HepG2 (cell line): ENCODE measurements around the gene MICALL2. TPM values are rescaled to one million over a fixed set of nuclear protein-coding genes. Genes with fewer than 3 reads are reported as not detected.

ENCODE experiments used
- AKAP8 ChIP-seq: sonication (generic); formaldehyde crosslinking; IDR thresholded peaks from 2 replicates; pipeline ENCODE4 v1.5.1; 2020; ENCODE audit warnings: mild to moderate bottlenecking, missing genetic modification reagents
- ARHGAP35 ChIP-seq: sonication (generic); formaldehyde crosslinking; IDR thresholded peaks from 2 replicates; pipeline ENCODE4 v1.9.0; 2022; ENCODE audit warnings: mild to moderate bottlenecking, inconsistent platforms, moderate library complexity, missing genetic modification reagents, borderline replicate concordance
- CBX1 ChIP-seq: IDR thresholded peaks from one replicate; pipeline ENCODE4 v1.6.1; 2016; ENCODE audit warnings: antibody characterized with exemption, low read depth
- CEBPG ChIP-seq: IDR thresholded peaks from 2 replicates; pipeline ENCODE4 v1.6.1; 2016
- EHMT2 ChIP-seq: fragments of 200-600 bp; sonication (generic); IDR thresholded peaks from 2 replicates; pipeline ENCODE4 v1.7.0; 2017; ENCODE audit warnings: antibody characterized with exemption, low read depth, low read length, borderline replicate concordance
- IKZF4 ChIP-seq: sonication (generic); formaldehyde crosslinking; IDR thresholded peaks from 2 replicates; pipeline ENCODE4 v1.5.1; 2020; ENCODE audit warnings: borderline replicate concordance, mild to moderate bottlenecking, low read depth, missing genetic modification reagents; ENCODE audit errors: not compliant biosample characterization
- ISX ChIP-seq: sonication (generic); formaldehyde crosslinking; conservative IDR thresholded peaks from 2 replicates; pipeline ENCODE4 v1.5.0; 2020; ENCODE audit warnings: missing genetic modification reagents
- POLR2AphosphoS5 ChIP-seq: IDR thresholded peaks from 2 replicates; pipeline ENCODE4 v1.6.1; 2012; ENCODE audit warnings: low read depth, low read length
- RAD21 ChIP-seq: fragments of 450-650 bp; formaldehyde crosslinking; IDR thresholded peaks from 2 replicates; pipeline ENCODE4 v1.5.0; 2020; ENCODE audit warnings: mild to moderate bottlenecking
- RFX5 ChIP-seq: IDR thresholded peaks from 2 replicates; pipeline ENCODE4 v1.6.1; 2011; ENCODE audit warnings: low read depth, low read length, improper control_type of control experiment
- RXRA ChIP-seq: sonication (generic); formaldehyde crosslinking; IDR thresholded peaks from 2 replicates; pipeline ENCODE4 v1.5.1; 2020; ENCODE audit warnings: missing genetic modification reagents
- ZNF383 ChIP-seq: sonication (generic); formaldehyde crosslinking; IDR thresholded peaks from 2 replicates; pipeline ENCODE4 v1.4.0; 2020; ENCODE audit warnings: missing genetic modification reagents, mild to moderate bottlenecking, borderline replicate concordance
- ZNF572 ChIP-seq: sonication (generic); formaldehyde crosslinking; IDR thresholded peaks from 2 replicates; pipeline ENCODE4 v1.5.1; 2020; ENCODE audit warnings: mild to moderate bottlenecking, missing genetic modification reagents
- ZNF598 ChIP-seq: sonication (generic); formaldehyde crosslinking; IDR thresholded peaks from 2 replicates; pipeline ENCODE4 v1.5.1; 2020; ENCODE audit warnings: mild to moderate bottlenecking, missing genetic modification reagents, borderline replicate concordance
- ZNF672 ChIP-seq: sonication (generic); formaldehyde crosslinking; IDR thresholded peaks from 2 replicates; pipeline ENCODE4 v1.8.1; 2022; ENCODE audit warnings: missing genetic modification reagents
- ZNF768 ChIP-seq: sonication (generic); formaldehyde crosslinking; IDR thresholded peaks from 2 replicates; pipeline ENCODE4 v1.4.0; 2020; ENCODE audit warnings: missing genetic modification reagents
- ZSCAN21 ChIP-seq: sonication (generic); formaldehyde crosslinking; IDR thresholded peaks from 2 replicates; pipeline ENCODE4 v1.8.0; 2022; ENCODE audit warnings: mild to moderate bottlenecking, missing genetic modification reagents, moderate library complexity, borderline replicate concordance
- polyA plus RNA-seq, 8 experiments: library from polyadenylated mRNA; depleted of rRNA in 3 of 8; stranded (reverse) in 7 of 8; unstranded in 1 of 8; fragments of >200 nt; fragmentation: Illumina TruSeq in 4 of 8; extraction: Trizol in 4 of 8; gene quantifications; 2 replicates each; pipeline versions ENCODE4 v1.2.1 to v1.2.3, GENCODE V29; 2011 to 2016; ENCODE audit warnings: low read depth in 4 of 8, missing spikeins in 1 of 8, mixed read lengths in 1 of 8; ENCODE audit not compliant: insufficient read depth in 1 of 8
- total RNA-seq, 5 experiments: library from RNA; depleted of rRNA; stranded (reverse); fragments of >200 nt; fragmentation: Illumina TruSeq; extraction: Trizol; gene quantifications; 2 replicates each; pipeline ENCODE4 v1.2.3, GENCODE V29; 2016; ENCODE audit warnings: low read depth in 1 of 5
- TF ChIP-seq, protein P1 (sequence below): sonication (generic); formaldehyde crosslinking; IDR thresholded peaks from 2 replicates; pipeline ENCODE4 v1.4.0; 2020; ENCODE audit warnings: missing genetic modification reagents, borderline replicate concordance
- TF ChIP-seq, protein P2 (sequence below): sonication (generic); formaldehyde crosslinking; IDR thresholded peaks from 2 replicates; pipeline ENCODE4 v1.4.0; 2020; ENCODE audit warnings: mild to moderate bottlenecking, low read depth, missing genetic modification reagents
- TF ChIP-seq, protein P3 (sequence below): sonication (generic); formaldehyde crosslinking; IDR thresholded peaks from 2 replicates; pipeline ENCODE4 v1.4.0; 2020; ENCODE audit warnings: mild to moderate bottlenecking, missing genetic modification reagents
- TF ChIP-seq, protein P4 (sequence below): sonication (generic); formaldehyde crosslinking; IDR thresholded peaks from 2 replicates; pipeline ENCODE4 v1.8.0; 2022; ENCODE audit warnings: mild to moderate bottlenecking, missing genetic modification reagents; ENCODE audit not compliant: insufficient replicate concordance

Gene MICALL2
- total and polyA plus RNA-seq, 2 of the 13 experiments (the other 11 are each of a cell fraction or from before 2014, with no cell fraction given) = 5.8 to 12.4 TPM

DNA sequence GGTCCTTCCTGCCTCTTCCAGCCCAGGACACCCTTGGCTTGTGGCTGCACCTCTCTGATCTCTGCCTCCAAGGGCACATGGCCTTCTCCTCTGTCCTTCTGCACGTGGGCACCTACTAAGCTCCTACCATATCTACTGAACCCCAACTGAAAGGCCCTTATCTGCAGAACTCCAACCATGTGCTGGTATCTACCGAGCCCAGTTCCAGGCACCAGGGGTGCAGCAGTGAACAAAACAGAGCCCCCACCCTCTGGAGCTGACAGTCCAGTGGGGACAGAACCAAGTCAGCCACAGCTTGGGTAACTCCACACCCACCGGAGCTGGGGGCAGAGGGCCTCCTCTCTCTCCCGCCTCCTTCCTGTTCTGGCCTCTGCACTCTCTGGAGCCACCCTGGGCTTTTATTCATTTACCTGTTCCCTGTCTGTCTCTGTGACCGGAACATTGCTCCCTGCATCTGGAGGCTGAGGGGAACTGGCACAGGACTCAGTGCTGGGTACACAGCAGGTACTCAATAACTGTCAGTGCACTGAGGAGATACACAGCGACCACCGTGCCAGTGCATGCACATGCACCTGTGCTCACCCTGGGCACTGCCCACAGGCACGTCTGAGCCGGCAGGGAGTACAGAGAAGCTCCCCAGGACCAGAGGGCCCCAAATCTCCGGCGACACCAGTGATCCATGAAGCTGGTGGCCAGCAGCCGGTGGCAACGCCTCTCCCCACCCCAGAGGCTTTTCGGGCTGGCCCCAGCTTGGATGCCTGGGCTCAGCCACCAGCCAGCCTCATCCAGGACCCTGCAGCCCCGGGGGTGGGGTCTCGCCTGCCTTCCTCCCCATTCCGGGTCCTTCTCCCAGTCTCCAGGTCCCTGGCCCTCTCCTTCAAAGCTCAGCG, 2.0 kb downstream of the MICALL2 start (continued):
- TF ChIP-seq, protein P1, sequence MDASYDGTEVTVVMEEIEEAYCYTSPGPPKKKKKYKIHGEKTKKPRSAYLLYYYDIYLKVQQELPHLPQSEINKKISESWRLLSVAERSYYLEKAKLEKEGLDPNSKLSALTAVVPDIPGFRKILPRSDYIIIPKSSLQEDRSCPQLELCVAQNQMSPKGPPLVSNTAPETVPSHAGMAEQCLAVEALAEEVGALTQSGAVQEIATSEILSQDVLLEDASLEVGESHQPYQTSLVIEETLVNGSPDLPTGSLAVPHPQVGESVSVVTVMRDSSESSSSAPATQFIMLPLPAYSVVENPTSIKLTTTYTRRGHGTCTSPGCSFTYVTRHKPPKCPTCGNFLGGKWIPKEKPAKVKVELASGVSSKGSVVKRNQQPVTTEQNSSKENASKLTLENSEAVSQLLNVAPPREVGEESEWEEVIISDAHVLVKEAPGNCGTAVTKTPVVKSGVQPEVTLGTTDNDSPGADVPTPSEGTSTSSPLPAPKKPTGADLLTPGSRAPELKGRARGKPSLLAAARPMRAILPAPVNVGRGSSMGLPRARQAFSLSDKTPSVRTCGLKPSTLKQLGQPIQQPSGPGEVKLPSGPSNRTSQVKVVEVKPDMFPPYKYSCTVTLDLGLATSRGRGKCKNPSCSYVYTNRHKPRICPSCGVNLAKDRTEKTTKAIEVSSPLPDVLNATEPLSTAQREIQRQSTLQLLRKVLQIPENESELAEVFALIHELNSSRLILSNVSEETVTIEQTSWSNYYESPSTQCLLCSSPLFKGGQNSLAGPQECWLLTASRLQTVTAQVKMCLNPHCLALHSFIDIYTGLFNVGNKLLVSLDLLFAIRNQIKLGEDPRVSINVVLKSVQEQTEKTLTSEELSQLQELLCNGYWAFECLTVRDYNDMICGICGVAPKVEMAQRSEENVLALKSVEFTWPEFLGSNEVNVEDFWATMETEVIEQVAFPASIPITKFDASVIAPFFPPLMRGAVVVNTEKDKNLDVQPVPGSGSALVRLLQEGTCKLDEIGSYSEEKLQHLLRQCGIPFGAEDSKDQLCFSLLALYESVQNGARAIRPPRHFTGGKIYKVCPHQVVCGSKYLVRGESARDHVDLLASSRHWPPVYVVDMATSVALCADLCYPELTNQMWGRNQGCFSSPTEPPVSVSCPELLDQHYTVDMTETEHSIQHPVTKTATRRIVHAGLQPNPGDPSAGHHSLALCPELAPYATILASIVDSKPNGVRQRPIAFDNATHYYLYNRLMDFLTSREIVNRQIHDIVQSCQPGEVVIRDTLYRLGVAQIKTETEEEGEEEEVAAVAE (CRISPR knock-in tag) = no peak
- TF ChIP-seq ISX (CRISPR knock-in tag) = no peak
- peak; percentile 24; the same call in 1 of the 2 replicates for TF ChIP-seq CEBPG (CRISPR knock-in tag)
- peak; percentile 77 for TF ChIP-seq ZNF768 (CRISPR knock-in tag)
- TF ChIP-seq RAD21 (CRISPR knock-in tag) = no peak
- no peak for TF ChIP-seq AKAP8 (CRISPR knock-in tag)
- no peak for TF ChIP-seq ZNF572 (CRISPR knock-in tag)
- TF ChIP-seq ZNF672 (CRISPR knock-in tag) = no peak
- TF ChIP-seq, protein P2, sequence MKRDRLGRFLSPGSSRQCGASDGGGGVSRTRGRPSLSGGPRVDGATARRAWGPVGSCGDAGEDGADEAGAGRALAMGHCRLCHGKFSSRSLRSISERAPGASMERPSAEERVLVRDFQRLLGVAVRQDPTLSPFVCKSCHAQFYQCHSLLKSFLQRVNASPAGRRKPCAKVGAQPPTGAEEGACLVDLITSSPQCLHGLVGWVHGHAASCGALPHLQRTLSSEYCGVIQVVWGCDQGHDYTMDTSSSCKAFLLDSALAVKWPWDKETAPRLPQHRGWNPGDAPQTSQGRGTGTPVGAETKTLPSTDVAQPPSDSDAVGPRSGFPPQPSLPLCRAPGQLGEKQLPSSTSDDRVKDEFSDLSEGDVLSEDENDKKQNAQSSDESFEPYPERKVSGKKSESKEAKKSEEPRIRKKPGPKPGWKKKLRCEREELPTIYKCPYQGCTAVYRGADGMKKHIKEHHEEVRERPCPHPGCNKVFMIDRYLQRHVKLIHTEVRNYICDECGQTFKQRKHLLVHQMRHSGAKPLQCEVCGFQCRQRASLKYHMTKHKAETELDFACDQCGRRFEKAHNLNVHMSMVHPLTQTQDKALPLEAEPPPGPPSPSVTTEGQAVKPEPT (CRISPR knock-in tag) = 0 out of 2 replicates have a peak, but pooled peaks have one; percentile 33
- TF ChIP-seq, protein P3, sequence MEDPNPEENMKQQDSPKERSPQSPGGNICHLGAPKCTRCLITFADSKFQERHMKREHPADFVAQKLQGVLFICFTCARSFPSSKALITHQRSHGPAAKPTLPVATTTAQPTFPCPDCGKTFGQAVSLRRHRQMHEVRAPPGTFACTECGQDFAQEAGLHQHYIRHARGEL = no peak
- TF ChIP-seq RFX5 = no peak
- TF ChIP-seq, protein P4, sequence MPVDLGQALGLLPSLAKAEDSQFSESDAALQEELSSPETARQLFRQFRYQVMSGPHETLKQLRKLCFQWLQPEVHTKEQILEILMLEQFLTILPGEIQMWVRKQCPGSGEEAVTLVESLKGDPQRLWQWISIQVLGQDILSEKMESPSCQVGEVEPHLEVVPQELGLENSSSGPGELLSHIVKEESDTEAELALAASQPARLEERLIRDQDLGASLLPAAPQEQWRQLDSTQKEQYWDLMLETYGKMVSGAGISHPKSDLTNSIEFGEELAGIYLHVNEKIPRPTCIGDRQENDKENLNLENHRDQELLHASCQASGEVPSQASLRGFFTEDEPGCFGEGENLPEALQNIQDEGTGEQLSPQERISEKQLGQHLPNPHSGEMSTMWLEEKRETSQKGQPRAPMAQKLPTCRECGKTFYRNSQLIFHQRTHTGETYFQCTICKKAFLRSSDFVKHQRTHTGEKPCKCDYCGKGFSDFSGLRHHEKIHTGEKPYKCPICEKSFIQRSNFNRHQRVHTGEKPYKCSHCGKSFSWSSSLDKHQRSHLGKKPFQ (CRISPR knock-in tag) = no peak
- TF ChIP-seq POLR2AphosphoS5 = peak; percentile 34; the same call in 1 of the 2 replicates
- TF ChIP-seq CBX1 = no peak
- no peak for TF ChIP-seq ZNF383 (CRISPR knock-in tag)
- TF ChIP-seq ARHGAP35 = no peak
- TF ChIP-seq RXRA (CRISPR knock-in tag) = 0 out of 2 replicates have a peak, but pooled peaks have one; percentile 3
- no peak for TF ChIP-seq EHMT2
- no peak; the same call in 1 of the 2 replicates for TF ChIP-seq ZSCAN21
- TF ChIP-seq IKZF4 (CRISPR knock-in tag) = peak; percentile 25
- TF ChIP-seq ZNF598 (CRISPR knock-in tag) = no peak
